ENCODE data around the gene NPHS2.

Gene NPHS2

DNA sequence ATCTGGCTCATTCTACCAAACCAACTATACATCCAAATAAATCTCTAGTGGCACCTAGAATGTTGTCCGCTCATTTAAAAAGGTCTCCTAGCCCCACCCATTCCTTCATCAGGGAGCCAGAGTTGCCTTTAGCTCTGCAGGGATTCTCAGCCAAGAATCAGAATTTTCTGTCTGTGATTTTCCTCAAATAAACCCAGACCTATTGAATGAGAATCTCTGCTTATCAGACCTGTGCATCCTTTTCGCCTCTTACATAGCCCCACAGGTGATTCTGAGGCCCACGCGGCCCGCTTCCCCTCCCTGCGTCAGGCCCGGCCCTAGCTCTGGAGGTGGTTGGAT is 15.5 kb upstream of the NPHS2 start:
- TF ChIP-seq, protein P1, sequence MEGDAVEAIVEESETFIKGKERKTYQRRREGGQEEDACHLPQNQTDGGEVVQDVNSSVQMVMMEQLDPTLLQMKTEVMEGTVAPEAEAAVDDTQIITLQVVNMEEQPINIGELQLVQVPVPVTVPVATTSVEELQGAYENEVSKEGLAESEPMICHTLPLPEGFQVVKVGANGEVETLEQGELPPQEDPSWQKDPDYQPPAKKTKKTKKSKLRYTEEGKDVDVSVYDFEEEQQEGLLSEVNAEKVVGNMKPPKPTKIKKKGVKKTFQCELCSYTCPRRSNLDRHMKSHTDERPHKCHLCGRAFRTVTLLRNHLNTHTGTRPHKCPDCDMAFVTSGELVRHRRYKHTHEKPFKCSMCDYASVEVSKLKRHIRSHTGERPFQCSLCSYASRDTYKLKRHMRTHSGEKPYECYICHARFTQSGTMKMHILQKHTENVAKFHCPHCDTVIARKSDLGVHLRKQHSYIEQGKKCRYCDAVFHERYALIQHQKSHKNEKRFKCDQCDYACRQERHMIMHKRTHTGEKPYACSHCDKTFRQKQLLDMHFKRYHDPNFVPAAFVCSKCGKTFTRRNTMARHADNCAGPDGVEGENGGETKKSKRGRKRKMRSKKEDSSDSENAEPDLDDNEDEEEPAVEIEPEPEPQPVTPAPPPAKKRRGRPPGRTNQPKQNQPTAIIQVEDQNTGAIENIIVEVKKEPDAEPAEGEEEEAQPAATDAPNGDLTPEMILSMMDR (IDR thresholded peaks at IDR 0.05): no peak
- no peak for DNase-seq (ENCODE audit: low spot score)
- Histone ChIP-seq H3K27ac (no peak overlapping the region), H3K4me3 (peak overlapping the region; percentile 25)

DNA sequence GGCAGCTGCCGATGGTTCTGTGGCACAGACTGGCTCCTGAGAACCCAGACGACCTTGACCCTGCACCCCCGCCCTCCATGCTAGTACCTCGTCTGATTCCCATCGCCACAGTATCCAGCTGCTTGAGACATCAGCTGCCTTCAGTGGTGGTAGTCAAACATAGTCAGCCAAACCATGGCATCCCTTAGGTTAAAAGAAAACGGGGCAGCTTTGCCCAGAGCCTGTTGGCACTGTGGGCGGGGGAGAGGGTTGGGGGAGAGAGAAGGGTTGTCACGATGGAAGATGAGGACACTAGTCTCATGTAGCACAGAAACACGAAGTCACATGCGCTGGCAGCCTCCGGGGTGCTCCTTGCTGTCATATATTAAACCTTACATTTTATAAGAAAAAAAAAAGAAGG is 14.9 kb upstream of the NPHS2 start:
- DNase-seq (ENCODE audit: low spot score): no peak

DNA sequence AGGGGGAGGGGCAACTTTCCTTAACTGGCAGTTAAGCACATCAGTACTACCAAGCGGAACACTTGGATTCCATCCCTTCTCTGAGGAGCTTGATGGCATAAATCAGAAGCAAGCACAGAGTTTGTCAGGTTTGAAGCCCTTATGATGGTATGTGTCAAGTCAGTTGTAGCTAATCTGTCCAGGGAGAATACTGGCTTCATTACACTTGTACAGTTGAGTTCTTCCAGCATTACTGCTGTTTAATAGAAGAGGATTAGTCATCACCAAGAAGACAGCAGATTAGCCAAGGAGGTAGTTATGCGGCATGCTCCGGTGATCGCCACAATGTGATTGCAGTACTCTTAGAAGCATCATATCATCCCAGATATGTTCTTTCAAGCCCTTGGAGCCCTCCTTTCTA is 13.8 kb upstream of the NPHS2 start:
- Histone ChIP-seq H3K4me3 (no peak overlapping the region), H3K27ac (no peak overlapping the region)
- no peak for DNase-seq (ENCODE audit: low spot score)
- TF ChIP-seq, protein P1 (IDR thresholded peaks at IDR 0.05): no peak

More for the DNA sequence above, 14.9 kb upstream of the NPHS2 start:
- no peak overlapping the region for H3K4me3 ChIP-seq
- no peak overlapping the region for H3K27ac ChIP-seq
- TF ChIP-seq, protein P1 (IDR thresholded peaks at IDR 0.05): no peak

DNA sequence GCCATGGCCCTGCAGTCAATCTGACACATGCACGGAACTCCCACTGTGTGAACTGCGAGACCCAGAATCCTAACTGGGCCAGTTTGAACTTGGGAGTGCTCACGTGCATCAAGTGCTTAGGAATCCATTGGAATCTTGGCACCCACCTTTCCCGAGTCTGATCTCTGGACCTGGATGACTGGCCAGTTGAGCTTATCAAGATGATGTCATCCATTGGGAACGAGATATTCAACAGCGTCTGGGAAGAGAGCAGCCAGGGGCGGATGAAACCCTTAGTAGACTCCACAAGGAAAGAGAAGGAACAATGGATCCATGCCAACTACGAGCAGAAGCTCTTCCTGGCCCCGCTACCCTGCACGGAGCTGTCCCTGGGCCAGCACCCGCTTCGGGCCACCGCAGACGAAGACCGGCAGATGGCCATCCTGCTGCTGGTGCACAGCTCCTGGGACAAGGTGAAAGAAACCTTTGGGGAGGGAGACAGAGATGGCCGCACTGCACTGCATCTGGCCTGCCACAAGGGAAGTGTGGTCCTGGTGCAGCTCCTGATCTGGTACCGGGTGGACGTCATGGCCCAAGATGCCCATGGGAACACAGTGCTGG is 12.8 kb upstream of the NPHS2 start:
- Histone ChIP-seq H3K4me3 (no peak overlapping the region), H3K27ac (no peak overlapping the region)
- TF ChIP-seq, protein P1 (IDR thresholded peaks at IDR 0.05): no peak
- no peak for DNase-seq (ENCODE audit: low spot score)

DNA sequence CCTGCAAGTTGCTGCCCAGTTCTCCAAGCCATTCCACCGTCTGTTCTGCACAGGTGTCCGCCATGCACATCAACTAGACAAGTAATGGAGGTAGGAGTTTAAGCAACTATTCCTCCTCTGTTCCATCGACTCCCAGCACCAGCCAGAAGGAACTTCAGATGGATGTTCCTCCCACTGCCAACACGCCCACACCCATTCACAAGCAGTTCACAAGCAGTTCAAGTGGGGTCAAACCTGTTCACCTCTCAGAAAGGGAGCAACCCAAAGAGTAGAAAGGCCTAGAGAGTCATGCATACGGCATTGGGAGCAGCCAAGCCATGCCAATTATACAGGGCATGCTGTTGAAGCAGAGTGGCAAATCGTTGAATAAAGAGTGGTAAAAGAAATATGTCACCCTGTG is 11.6 kb upstream of the NPHS2 start:
- Histone ChIP-seq H3K27ac (no peak overlapping the region), H3K4me3 (no peak overlapping the region)
- TF ChIP-seq, protein P1 (IDR thresholded peaks at IDR 0.05): no peak
- DNase-seq (ENCODE audit: low spot score): no peak

DNA sequence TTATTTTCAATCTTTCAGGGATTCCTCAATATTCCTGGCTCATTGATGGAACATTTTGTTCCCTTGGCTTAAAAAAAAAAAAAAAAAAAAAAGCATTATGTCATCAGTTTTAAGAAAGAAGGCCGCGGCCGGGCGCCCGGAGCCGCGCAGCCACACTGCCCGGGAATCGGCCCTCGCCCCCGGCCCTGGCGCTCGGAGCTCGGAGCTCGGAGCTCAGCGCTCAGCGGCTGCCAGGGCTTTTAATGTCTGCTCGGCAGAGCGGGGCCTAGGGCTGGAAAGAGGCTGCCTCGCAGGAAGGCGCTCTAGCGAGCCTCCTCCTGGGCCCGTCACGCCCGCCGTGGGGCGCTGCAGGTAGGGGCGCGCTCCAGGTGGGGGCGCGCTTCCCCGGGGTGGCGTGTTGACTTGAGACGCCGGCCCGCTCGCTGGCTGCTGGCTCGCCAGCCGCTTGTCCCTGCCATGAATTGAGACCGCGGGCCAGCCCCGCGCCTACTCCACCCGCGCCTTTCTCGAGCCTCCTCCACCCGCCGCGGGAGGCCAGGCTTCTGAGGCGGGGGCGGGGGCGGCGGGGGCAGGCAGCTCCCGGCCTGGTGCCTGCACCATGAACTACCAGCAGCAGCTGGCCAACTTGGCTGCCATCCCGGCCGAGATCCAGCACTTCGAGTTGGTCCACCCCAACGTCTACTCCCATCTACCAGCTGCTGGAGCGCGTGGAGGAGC is 10.5 kb upstream of the NPHS2 start:
- Histone ChIP-seq H3K27ac (peak overlapping the region; percentile 81 to 83), H3K4me3 (peak overlapping the region; percentile 73)
- TF ChIP-seq, protein P1 (IDR thresholded peaks at IDR 0.05): peak; percentile 59
- DNase-seq (ENCODE audit: low spot score): no peak

DNA sequence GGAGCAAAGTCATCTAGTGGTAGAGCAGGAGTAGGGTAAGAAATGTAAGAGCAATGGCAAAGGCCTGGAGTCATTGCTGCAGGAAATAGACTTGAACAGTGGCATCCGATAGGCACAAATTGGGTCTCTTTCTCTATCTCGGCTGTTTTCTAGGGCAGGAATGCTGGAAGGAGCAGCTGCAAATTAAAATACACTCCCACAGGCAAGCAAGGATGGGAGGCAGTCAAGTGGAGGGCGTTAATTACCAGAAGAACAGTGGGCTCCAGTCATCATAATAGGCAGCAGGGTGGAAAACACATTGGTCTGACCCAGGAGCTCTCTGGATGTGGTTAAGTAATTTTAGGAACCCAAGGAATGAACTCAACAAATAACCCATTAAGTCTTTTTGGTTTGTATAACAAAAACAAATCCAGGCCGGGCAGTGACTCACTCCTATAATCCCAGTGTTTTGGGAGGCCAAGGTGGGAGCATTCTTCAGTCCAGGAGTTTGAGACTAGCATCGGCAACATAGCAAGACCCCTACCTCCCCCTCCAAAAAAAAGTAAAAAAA is 8.1 kb upstream of the NPHS2 start:
- TF ChIP-seq, protein P1 (IDR thresholded peaks at IDR 0.05): no peak
- Histone ChIP-seq H3K4me3 (no peak overlapping the region), H3K27ac (no peak overlapping the region)
- no peak for DNase-seq (ENCODE audit: low spot score)
